ENCODE results near the gene TCF7L1.
"Not testable (repeated sequence)": the region's sequence is repeated elsewhere in the genome, so short reads cannot be mapped to it uniquely, and the experiment has no call there.

Gene TCF7L1

GRCh38 chr2:85327160-85327821 lies 194.1 kb downstream of the TCF7L1 start:
- Histone ChIP-seq H3K27ac (ENCODE audit: low read length) (peak overlapping the region; percentile 84), H3K9me3 (ENCODE audit: insufficient read depth, low read length) (no peaks in the 10 kb centered on the region), H3K9ac (ENCODE audit: low read length) (peak overlapping the region; percentile 99), H3K4me2 (ENCODE audit: low read length) (peak overlapping the region; percentile 96), H3K4me1 (ENCODE audit: low read length) (peaks cover 36% of the 10 kb centered on the region), H3K27me3 (ENCODE audit: low read depth, low read length) (no peaks in the 10 kb centered on the region), H4K20me1 (ENCODE audit: insufficient read depth, low read length) (peaks cover 31% of the 10 kb centered on the region), H3K36me3 (replicated peaks; ENCODE audit: low read depth, low read length) (peaks cover 34% of the 10 kb centered on the region), H3K4me3 (ENCODE audit: low read length) (peak overlapping the region; percentile 96), H3K79me2 (ENCODE audit: low read length) (peaks cover 49% of the 10 kb centered on the region), H2AFZ (ENCODE audit: low read depth, low read length) (no peak overlapping the region)
- TF ChIP-seq EZH2phosphoT487 (IDR thresholded peaks at IDR 0.05; ENCODE audit: low read depth) (no peak), CTCF (IDR thresholded peaks at IDR 0.05; ENCODE audit: low read depth, low read length) (no peak)

- peaks cover 29% of the 10 kb centered on the region for H3K36me3 ChIP-seq (replicated peaks; ENCODE audit: low read depth, low read length)
- no peaks in the 10 kb centered on the region for H3K27me3 ChIP-seq (ENCODE audit: low read depth, low read length)
- peak within 1 kb of the TSS; percentile 84 for H3K27ac ChIP-seq (ENCODE audit: low read length)
- peaks cover 36% of the 10 kb centered on the region for H3K4me1 ChIP-seq (ENCODE audit: low read length)
- H3K9me3 ChIP-seq (ENCODE audit: insufficient read depth, low read length), result no peaks in the 10 kb centered on the region
- peaks cover 43% of the 10 kb centered on the region for H3K79me2 ChIP-seq (ENCODE audit: low read length)
- H4K20me1 ChIP-seq (ENCODE audit: insufficient read depth, low read length), result peaks cover 26% of the 10 kb centered on the region
- no peak for TF ChIP-seq CTCF (IDR thresholded peaks at IDR 0.05; ENCODE audit: low read depth, low read length)
- no peak for TF ChIP-seq EZH2phosphoT487 (IDR thresholded peaks at IDR 0.05; ENCODE audit: low read depth)
- peak within 1 kb of the TSS; percentile 96 for H3K4me3 ChIP-seq (ENCODE audit: low read length)
- H2AFZ ChIP-seq (ENCODE audit: low read depth, low read length), result peak within 1 kb of the TSS; percentile 67
- H3K4me2 ChIP-seq (ENCODE audit: low read length), result peak within 1 kb of the TSS; percentile 96
- H3K9ac ChIP-seq (ENCODE audit: low read length), result peak within 1 kb of the TSS; percentile 99
These were observed 194.8 kb downstream of the TCF7L1 start, which contains the start of gene TGOLN2 for GRCh38 chr2:85327822-85328617. TSS of gene TGOLN2 (minus strand) at chr2:85327989. CDS start at chr2:85327962, 27 bp downstream.

- Histone ChIP-seq H3K4me3 (ENCODE audit: low read length) (no peak overlapping the region), H3K9me3 (ENCODE audit: insufficient read depth, low read length) (no peaks in the 10 kb centered on the region), H3K4me1 (ENCODE audit: low read length) (peaks cover 36% of the 10 kb centered on the region), H3K79me2 (ENCODE audit: low read length) (peaks cover 35% of the 10 kb centered on the region), H3K4me2 (ENCODE audit: low read length) (peak overlapping the region; percentile 95), H3K27ac (ENCODE audit: low read length) (no peak overlapping the region), H2AFZ (ENCODE audit: low read depth, low read length) (no peak overlapping the region), H3K9ac (ENCODE audit: low read length) (no peak overlapping the region), H3K27me3 (ENCODE audit: low read depth, low read length) (no peaks in the 10 kb centered on the region), H3K36me3 (replicated peaks; ENCODE audit: low read depth, low read length) (peaks cover 23% of the 10 kb centered on the region), H4K20me1 (ENCODE audit: insufficient read depth, low read length) (peaks cover 21% of the 10 kb centered on the region)
- TF ChIP-seq CTCF (IDR thresholded peaks at IDR 0.05; ENCODE audit: low read depth, low read length), result no peak
- TF ChIP-seq EZH2phosphoT487 (IDR thresholded peaks at IDR 0.05; ENCODE audit: low read depth), result no peak
These were observed 196.0 kb downstream of the TCF7L1 start for GRCh38 chr2:85329181-85329651.

GRCh38 chr2:85329701-85330100 lies 196.5 kb downstream of the TCF7L1 start:
- not testable (repeated sequence) for H3K9me3 ChIP-seq (ENCODE audit: insufficient read depth, low read length); H3K4me2 ChIP-seq (ENCODE audit: low read length); H3K27ac ChIP-seq (ENCODE audit: low read length); H2AFZ ChIP-seq (ENCODE audit: low read depth, low read length); H3K4me3 ChIP-seq (ENCODE audit: low read length); H3K9ac ChIP-seq (ENCODE audit: low read length); H3K27me3 ChIP-seq (ENCODE audit: low read depth, low read length)
- Histone ChIP-seq H3K4me1 (ENCODE audit: low read length) (peaks cover 35% of the 10 kb centered on the region), H3K79me2 (ENCODE audit: low read length) (peaks cover 31% of the 10 kb centered on the region), H4K20me1 (ENCODE audit: insufficient read depth, low read length) (peaks cover 18% of the 10 kb centered on the region), H3K36me3 (replicated peaks; ENCODE audit: low read depth, low read length) (peaks cover 19% of the 10 kb centered on the region)
